ENCODE results near the gene MRPS23. TPM values are rescaled to one million over a fixed set of nuclear protein-coding genes. Genes with fewer than 3 reads are reported as not detected.

MRPS23 gene
- total RNA-seq, 6 experiments from 2014 or later = 13.0 to 23.0 (median 15.2) TPM

GRCh38 chr17:57842280-57842679, 7.6 kb downstream of the MRPS23 start:
- Histone ChIP-seq H3K27me3 (no peaks in the 10 kb centered on the region), H3K4me1 (peaks cover 0 to 15% (median 0%) of the 10 kb centered on the region in 4 donors), H3K36me3 (peaks cover 0 to 34% (median 9%) of the 10 kb centered on the region in 4 donors), H3K4me3 (no peak overlapping the region), H3K27ac (no peak overlapping the region), H3K9me3 (no peaks in the 10 kb centered on the region)
- no peak for TF ChIP-seq POLR2A (IDR thresholded peaks at IDR 0.05)
- no peak for TF ChIP-seq CTCF (IDR thresholded peaks at IDR 0.05)
- intact Hi-C loops (cut with DNase I) = no loop called here
- ATAC-seq (no peak), DNase-seq (no peak)
- 100% methylated on average over 1 of the region's 1 CpG for WGBS (ENCODE audit: insufficient coverage, low coverage, low lambda C conversion rate, missing lambda C conversion rate)

DNA sequence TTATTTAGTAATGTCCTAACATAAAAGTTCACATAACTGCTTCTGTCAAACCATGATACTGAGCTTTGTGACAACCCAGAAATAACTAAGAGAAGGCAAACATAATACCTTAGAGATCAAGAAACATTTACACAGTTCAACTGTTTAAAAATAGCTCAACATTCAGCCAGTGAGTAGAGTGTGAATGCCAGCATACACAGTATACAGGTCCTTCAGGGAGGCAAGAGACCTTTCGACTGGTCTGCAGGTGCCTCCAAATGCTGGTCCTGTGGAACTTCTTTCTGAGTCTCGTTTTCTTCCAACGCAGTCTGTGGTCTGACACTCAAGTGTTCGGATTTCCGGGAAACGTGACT, 10.3 kb downstream of the MRPS23 start:
- intact Hi-C loops (cut with DNase I) = loop anchor here in 1 of 2 donors (10.0 kb wide), 1 partner anchor 705 kb away; no protein-coding TSS in a partner anchor
- DNase-seq = no peak
- WGBS (ENCODE audit: insufficient coverage, low coverage, low lambda C conversion rate, missing lambda C conversion rate) = 94% methylated on average over 6 of the region's 6 CpGs

DNA sequence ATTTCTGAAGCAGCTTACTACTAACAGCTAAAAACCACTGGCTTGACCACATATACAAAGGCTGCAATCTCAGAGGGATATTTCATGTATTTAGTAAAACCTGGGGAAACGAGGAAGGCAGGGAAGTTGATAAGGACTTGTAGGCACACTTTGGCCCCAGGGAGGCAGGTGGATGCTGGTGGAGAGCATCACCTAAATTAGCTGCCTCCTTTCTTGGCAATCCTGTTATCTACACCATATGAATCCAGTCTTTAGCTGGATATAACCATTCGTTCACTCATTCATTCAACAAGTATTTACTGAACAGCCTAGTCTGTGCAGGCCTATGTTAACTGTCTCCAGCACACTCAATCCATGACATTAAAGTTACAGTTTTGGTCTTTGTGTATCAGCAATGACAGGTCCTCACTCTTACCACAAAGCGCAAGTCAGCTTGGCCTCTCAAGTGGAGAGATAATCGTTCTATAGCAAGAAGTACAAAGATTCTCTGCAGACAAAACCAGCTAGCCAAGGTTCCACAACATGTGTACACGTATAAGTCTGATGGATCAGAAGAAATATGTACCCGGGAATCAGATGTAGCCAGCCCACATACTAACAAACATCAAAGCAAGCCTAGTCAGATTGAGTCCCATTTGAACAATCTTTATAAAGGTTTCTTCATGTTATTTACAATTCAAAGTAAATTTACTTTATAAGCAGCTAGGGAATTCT, 10.8 kb downstream of the MRPS23 start:
- DNase-seq (no peak), ATAC-seq (no peak)
- H3K9me3 ChIP-seq = no peaks in the 10 kb centered on the region
- H3K4me3 ChIP-seq = no peak overlapping the region
- TF ChIP-seq POLR2A (IDR thresholded peaks at IDR 0.05) (no peak), CTCF (IDR thresholded peaks at IDR 0.05) (no peak)
- H3K27ac ChIP-seq = peak overlapping the region in 1 of 3 donors; percentile 25
- H3K36me3 ChIP-seq = peaks cover 0 to 25% (median 9%) of the 10 kb centered on the region in 4 donors
- H3K4me1 ChIP-seq = peaks cover 0 to 15% (median 0%) of the 10 kb centered on the region in 4 donors
- intact Hi-C loops (cut with DNase I) = loop anchor here in 1 of 2 donors (10.0 kb wide), 1 partner anchor 704 kb away; no protein-coding TSS in a partner anchor
- 65% methylated on average over 6 of the region's 6 CpGs for WGBS (ENCODE audit: insufficient coverage, low coverage, low lambda C conversion rate, missing lambda C conversion rate)
- no peaks in the 10 kb centered on the region for H3K27me3 ChIP-seq

More for the DNA sequence above, 10.3 kb downstream of the MRPS23 start:
- H3K4me1 ChIP-seq = peaks cover 0 to 15% (median 0%) of the 10 kb centered on the region in 4 donors
- H3K4me3 ChIP-seq = no peak overlapping the region
- no peaks in the 10 kb centered on the region for H3K9me3 ChIP-seq
- H3K27me3 ChIP-seq = no peaks in the 10 kb centered on the region
- H3K27ac ChIP-seq = no peak overlapping the region
- no peak for TF ChIP-seq POLR2A (IDR thresholded peaks at IDR 0.05)
- no peak for TF ChIP-seq CTCF (IDR thresholded peaks at IDR 0.05)
- H3K36me3 ChIP-seq = peaks cover 0 to 25% (median 9%) of the 10 kb centered on the region in 4 donors
- no peak for ATAC-seq

GRCh38 chr17:57838453-57838852, 11.4 kb downstream of the MRPS23 start:
- intact Hi-C loops (cut with DNase I) = loop anchor here in 1 of 2 donors (10.0 kb wide), 1 partner anchor 704 kb away; no protein-coding TSS in a partner anchor
- ATAC-seq = peak; percentile 69 to 86 (median 80)
- Histone ChIP-seq H3K27ac (peak overlapping the region in 1 of 3 donors; percentile 25), H3K36me3 (peaks cover 0 to 25% (median 9%) of the 10 kb centered on the region in 4 donors), H3K4me3 (no peak overlapping the region), H3K4me1 (peaks cover 0 to 15% (median 0%) of the 10 kb centered on the region in 4 donors), H3K9me3 (no peaks in the 10 kb centered on the region), H3K27me3 (no peaks in the 10 kb centered on the region)
- TF ChIP-seq CTCF (IDR thresholded peaks at IDR 0.05) (no peak), POLR2A (IDR thresholded peaks at IDR 0.05) (no peak)
- 25% methylated on average over 4 of the region's 4 CpGs for WGBS (ENCODE audit: insufficient coverage, low coverage, low lambda C conversion rate, missing lambda C conversion rate)
- peak in 1 of 3 donors; percentile 60 for DNase-seq

Data from right lobe of liver (tissue), 6 donors.